ENCODE results near the gene HS3ST4.

GRCh38 chr16:25910971-25911370 is 219.2 kb downstream of the HS3ST4 start:
- TF ChIP-seq CTCF (IDR thresholded peaks at IDR 0.05) (no peak), POLR2A (IDR thresholded peaks at IDR 0.05) (no peak), POLR2AphosphoS5 (IDR thresholded peaks at IDR 0.05) (no peak)
